Colonic mucosa (tissue), 4 donors: Measurements from ENCODE around the gene DAZL. TPM values are rescaled to one million over a fixed set of nuclear protein-coding genes. Genes with fewer than 3 reads are reported as not detected.

Source experiments
- DNase-seq: peaks from one replicate; pipeline ENCODE4 v3.0.0-alpha.2; 2020
- H3K27ac ChIP-seq: fragments of 200-600 bp; one replicate; pipeline ENCODE4 v1.8.0; 2021
- H3K27me3 ChIP-seq: fragments of 200-600 bp; one replicate; pipeline ENCODE4 v1.8.0; 2021
- H3K36me3 ChIP-seq: fragments of 200-600 bp; one replicate; pipeline ENCODE4 v1.8.0; 2021
- H3K4me1 ChIP-seq: fragments of 200-600 bp; one replicate; pipeline ENCODE4 v1.8.0; 2021; ENCODE audit warnings: mild to moderate bottlenecking
- H3K4me3 ChIP-seq: fragments of 200-600 bp; one replicate; pipeline ENCODE4 v1.8.0; 2021
- H3K9ac ChIP-seq, 2 donors: one replicate each; pipeline ENCODE4 v1.7.0; 2013; ENCODE audit warnings: control low read depth in 2 of 2, low read depth in 2 of 2, low read length in 2 of 2
- H3K9me3 ChIP-seq: fragments of 200-600 bp; one replicate; pipeline ENCODE4 v1.8.0; 2021
- intact Hi-C: fragments of 100-400 bp; cut with DNase I; formaldehyde crosslinking; loops from one replicate; pipeline ENCODE4 v1.14.1; 2022
- total RNA-seq, 2 donors: library from RNA; stranded (reverse); fragmentation: NEBNext Ultra II Directional in 1 of 2; extraction: Animal tissue kit (Norgen Biotek cat#: 25700) in 1 of 2; gene quantifications; one replicate each; pipeline ENCODE4 v1.2.1, GENCODE V29; 2021
- TF ChIP-seq, protein P1 (sequence below): fragments of 200-600 bp; IDR thresholded peaks from one replicate; pipeline ENCODE4 v1.8.0; 2022; ENCODE audit warnings: antibody characterized with exemption, mild to moderate bottlenecking
- donor health status: healthy.
- donor health status: DM: no; HTN: no; CAD: no.
- donor health status: DM: no; HTN: no; CAD: no.

Gene DAZL
- total RNA-seq, 2 donors from 2014 or later = not detected

DNA sequence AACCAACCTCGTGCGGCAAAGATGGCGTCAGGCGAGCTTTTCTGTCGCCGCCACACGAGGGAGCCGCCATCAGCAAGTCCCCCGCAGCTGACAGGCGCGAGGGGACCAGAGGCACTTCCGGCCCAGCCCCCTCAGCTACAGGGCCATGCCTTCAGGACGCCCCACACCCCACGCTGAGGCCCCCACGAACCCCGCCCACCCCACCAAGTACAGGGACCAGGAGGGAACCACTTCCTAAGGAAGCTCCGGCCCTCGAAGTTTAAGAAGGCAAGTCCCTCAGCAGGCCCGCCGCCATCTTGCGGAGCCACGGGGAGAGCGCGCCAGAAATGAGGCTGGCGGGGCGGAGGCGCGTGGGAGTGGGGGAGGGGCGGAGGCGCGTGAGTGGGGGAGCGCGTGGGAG is 790 bp downstream of the DAZL start:
- intact Hi-C loops = loop anchor here (5.0 to 10.0 kb wide), 4 partner anchors 430 to 1240 kb away; no protein-coding TSS in a partner anchor

DNA sequence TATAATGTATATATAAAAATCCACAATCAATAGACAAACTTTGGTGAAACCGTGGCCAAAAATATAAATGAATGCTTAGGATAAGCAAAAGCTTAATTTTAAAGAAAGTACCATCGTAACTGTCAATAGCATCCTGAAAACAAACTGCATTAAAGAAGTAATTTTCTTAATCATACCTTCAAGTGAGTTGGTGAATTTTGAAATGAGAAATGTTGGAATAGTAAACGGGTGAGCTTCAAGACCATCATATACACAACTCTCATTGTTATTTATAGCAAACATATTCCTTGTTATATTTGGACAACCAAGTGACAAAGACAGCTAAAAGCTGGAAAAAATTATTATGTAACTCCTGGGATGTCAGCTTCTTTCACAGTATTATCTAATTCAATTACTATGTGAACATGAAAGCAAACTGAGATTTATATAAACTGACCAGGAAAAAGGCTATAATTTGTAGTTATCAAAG is 3.7 kb downstream of the DAZL start:
- TF ChIP-seq, protein P1, sequence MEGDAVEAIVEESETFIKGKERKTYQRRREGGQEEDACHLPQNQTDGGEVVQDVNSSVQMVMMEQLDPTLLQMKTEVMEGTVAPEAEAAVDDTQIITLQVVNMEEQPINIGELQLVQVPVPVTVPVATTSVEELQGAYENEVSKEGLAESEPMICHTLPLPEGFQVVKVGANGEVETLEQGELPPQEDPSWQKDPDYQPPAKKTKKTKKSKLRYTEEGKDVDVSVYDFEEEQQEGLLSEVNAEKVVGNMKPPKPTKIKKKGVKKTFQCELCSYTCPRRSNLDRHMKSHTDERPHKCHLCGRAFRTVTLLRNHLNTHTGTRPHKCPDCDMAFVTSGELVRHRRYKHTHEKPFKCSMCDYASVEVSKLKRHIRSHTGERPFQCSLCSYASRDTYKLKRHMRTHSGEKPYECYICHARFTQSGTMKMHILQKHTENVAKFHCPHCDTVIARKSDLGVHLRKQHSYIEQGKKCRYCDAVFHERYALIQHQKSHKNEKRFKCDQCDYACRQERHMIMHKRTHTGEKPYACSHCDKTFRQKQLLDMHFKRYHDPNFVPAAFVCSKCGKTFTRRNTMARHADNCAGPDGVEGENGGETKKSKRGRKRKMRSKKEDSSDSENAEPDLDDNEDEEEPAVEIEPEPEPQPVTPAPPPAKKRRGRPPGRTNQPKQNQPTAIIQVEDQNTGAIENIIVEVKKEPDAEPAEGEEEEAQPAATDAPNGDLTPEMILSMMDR = no peak
- H3K4me3 ChIP-seq = no peak overlapping the region
- no peak overlapping the region for H3K27ac ChIP-seq
- no peak for DNase-seq
- H3K4me1 ChIP-seq = no peaks in the 10 kb centered on the region
- no peaks in the 10 kb centered on the region for H3K9me3 ChIP-seq
- no peak overlapping the region for H3K9ac ChIP-seq
- H3K27me3 ChIP-seq = no peaks in the 10 kb centered on the region
- intact Hi-C loops = loop anchor here (5.0 to 10.0 kb wide), 4 partner anchors 433 to 1243 kb away; no protein-coding TSS in a partner anchor
- no peaks in the 10 kb centered on the region for H3K36me3 ChIP-seq

More for the DNA sequence above, 790 bp downstream of the DAZL start:
- TF ChIP-seq, protein P1 = no peak
- Histone ChIP-seq H3K9me3 (no peaks in the 10 kb centered on the region), H3K27me3 (no peaks in the 10 kb centered on the region), H3K4me3 (no peak overlapping the region), H3K36me3 (no peaks in the 10 kb centered on the region), H3K27ac (no peak overlapping the region), H3K4me1 (no peaks in the 10 kb centered on the region), H3K9ac (no peak overlapping the region)
- no peak for DNase-seq

DNA sequence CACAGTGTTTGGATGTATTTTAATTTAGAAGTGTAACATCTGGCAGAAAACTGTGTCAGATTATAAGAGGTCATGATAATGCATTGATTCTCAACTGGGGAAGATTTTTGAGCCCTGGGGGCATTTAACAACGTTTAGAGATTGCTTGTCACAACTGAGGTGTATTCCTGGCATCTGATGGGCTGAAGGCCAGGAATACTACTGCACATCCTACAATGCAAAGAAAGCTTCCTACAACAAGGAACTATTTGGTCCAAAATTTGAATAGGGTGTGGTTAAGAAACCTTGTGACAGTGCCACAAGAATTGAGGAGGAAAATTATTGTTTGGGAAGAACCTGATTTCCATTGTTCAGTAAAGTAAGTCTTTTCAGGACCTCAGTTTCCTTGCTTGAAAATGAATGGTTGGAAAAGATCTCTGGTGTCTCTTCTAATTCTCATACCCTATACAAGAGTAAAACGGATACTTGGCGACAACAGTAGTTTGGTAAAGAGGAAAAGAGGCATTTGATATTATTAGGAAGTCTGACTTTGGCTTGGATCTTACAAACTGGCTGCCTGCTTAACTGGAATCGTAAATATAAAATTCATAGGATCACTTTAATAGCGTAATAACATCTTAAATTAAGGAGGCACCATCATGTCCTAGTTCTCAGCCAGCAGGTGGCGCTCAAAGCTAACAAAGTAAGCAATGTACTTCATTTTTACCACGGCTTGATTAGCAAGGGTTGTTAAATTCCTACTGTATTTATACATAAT is 4.3 kb downstream of the DAZL start:
- Histone ChIP-seq H3K9me3 (no peaks in the 10 kb centered on the region), H3K9ac (no peak overlapping the region)
- intact Hi-C loops = loop anchor here (5.0 to 10.0 kb wide), 4 partner anchors 434 to 1244 kb away; no protein-coding TSS in a partner anchor

DNA sequence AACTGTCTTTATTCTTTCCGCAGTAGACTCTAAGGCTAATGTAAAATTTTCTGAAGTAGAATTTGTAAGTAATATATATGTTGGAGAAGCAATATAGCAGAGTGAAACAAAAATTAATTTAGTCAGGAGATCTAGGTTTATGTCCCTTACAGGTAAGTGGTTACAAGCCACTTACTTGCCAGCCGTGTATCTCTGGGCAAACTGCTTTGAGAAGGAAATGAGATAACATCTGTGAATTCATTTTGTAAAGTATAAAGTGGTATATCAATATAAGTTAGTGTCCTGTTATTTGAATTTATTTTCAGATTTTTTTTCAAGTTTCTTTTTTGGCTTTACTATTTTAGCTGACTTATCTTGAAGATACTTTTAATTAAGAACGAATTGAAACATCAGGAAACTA is 5.5 kb downstream of the DAZL start:
- TF ChIP-seq, protein P1 = no peak
- intact Hi-C loops = loop anchor here (5.0 to 10.0 kb wide), 4 partner anchors 435 to 1245 kb away; no protein-coding TSS in a partner anchor
- Histone ChIP-seq H3K4me1 (no peaks in the 10 kb centered on the region), H3K4me3 (no peak overlapping the region), H3K27ac (no peak overlapping the region), H3K9me3 (no peaks in the 10 kb centered on the region), H3K27me3 (no peaks in the 10 kb centered on the region), H3K36me3 (no peaks in the 10 kb centered on the region), H3K9ac (no peak overlapping the region)
- DNase-seq = no peak

More for the DNA sequence above, 4.3 kb downstream of the DAZL start:
- H3K4me1 ChIP-seq = no peaks in the 10 kb centered on the region
- H3K4me3 ChIP-seq = no peak overlapping the region
- no peaks in the 10 kb centered on the region for H3K36me3 ChIP-seq
- no peak overlapping the region for H3K27ac ChIP-seq
- H3K27me3 ChIP-seq = no peaks in the 10 kb centered on the region
- TF ChIP-seq, protein P1 = peak; percentile 79
- peak; percentile 73 for DNase-seq

DNA sequence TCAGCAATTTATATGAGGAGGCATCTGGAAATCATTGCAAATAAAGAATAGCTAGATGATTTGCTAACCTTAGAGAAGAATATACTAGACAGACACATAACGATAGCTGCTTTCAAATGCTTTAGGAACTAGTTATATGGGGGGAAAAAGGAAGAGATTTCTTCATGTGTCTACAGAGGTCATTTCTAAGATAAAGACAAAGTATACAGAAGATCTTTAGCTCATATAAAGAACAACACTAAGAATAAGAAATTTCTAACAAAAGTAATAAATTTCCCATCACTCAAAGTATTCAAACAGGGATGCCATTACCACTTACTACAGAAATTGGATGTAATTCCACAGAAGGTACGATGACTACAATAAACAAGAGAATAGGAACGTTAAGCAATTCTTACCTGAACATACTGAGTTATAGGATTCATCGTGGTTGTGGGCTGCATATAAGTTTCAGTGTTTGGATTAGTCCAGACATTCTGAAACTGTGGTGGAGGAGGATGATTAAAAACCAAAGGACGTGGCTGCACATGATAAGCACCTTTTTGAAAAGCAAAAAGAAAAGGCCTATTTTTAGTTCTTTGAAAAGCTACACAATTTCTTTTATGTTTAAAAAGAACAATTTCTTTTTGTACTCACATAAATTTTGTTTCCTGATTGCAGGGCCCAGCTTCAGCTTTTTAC is 8.7 kb downstream of the DAZL start:
- no peak overlapping the region for H3K9ac ChIP-seq
- intact Hi-C loops = no loop called here
- H3K27me3 ChIP-seq = no peaks in the 10 kb centered on the region
- H3K9me3 ChIP-seq = no peaks in the 10 kb centered on the region
- no peaks in the 10 kb centered on the region for H3K4me1 ChIP-seq
- TF ChIP-seq, protein P1 = no peak
- no peak overlapping the region for H3K4me3 ChIP-seq
- DNase-seq = no peak
- H3K36me3 ChIP-seq = no peaks in the 10 kb centered on the region
- H3K27ac ChIP-seq = no peak overlapping the region
